ENCODE results near the gene NEK4.

DNA sequence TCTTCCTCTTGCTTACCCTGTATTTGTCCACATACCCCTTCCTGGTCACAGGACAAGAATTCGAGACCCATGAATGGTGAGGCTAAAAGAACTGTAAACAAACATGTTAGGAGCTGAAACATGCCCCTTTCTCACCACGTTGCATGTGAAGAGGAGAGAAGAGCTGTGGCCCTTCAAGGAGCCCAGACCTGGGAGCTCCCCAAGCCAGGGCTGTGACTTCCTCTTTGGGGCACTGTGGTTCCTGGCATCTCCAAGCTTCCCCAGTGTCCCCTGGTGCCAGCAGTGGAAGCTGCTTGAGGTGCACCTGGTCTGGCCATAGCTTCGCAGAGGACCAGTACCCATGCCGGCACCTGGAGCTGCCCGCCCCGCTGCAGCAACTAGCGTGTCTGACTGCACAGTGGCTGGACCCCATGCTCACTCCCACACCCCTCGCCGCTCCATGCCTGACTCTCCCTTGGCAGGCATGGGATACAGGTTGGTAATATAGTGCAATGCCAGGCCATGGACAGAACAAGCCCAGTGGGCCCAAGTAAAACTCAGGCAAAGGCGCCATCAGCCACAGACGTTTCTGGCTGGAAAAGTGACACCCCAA is 54.9 kb downstream of the NEK4 start:
- TF ChIP-seq, protein P1, sequence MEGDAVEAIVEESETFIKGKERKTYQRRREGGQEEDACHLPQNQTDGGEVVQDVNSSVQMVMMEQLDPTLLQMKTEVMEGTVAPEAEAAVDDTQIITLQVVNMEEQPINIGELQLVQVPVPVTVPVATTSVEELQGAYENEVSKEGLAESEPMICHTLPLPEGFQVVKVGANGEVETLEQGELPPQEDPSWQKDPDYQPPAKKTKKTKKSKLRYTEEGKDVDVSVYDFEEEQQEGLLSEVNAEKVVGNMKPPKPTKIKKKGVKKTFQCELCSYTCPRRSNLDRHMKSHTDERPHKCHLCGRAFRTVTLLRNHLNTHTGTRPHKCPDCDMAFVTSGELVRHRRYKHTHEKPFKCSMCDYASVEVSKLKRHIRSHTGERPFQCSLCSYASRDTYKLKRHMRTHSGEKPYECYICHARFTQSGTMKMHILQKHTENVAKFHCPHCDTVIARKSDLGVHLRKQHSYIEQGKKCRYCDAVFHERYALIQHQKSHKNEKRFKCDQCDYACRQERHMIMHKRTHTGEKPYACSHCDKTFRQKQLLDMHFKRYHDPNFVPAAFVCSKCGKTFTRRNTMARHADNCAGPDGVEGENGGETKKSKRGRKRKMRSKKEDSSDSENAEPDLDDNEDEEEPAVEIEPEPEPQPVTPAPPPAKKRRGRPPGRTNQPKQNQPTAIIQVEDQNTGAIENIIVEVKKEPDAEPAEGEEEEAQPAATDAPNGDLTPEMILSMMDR (IDR thresholded peaks at IDR 0.05; ENCODE audit: low read depth, low read length) = no peak
- no peak for TF ChIP-seq EZH2phosphoT487 (IDR thresholded peaks at IDR 0.05; ENCODE audit: low read depth)
